GM04504 (cell line): Measurements from ENCODE around the gene CCDC182.

Source experiments
- DNase-seq: peaks from one replicate; pipeline ENCODE4 v3.0.0-alpha.2; 2012; ENCODE audit warnings: low read depth

The CCDC182 gene

GRCh38 chr17:57756951-57757350 is 11.9 kb upstream of the CCDC182 start:
- no peak for DNase-seq

DNA sequence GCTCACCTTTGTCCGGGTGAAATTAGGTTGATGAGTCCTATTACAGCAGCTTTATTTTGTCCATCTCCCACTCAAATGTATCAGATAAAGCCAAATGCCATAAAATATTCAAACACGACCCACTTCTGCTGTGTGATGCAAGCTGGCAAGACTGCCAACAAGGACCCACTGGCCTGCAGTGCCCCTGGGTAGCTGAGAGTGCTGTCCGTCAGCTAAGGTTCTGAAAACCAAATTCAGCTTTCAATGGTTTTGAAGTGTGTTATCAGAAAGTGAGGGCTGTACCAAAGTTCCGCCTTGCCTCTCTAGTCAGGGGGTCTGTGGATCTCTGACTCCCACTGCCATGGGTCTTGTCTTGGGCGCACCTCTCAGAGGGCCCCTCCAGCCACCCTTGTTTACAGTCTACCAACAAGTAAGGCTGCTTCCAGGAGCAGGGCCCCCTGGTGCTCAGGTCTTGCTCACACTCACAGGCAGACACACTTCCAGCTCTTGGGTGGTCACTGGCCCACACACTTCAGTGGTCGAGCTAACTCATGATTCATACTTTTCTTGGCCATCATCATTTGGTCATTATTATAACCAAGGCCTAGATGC is 10.5 kb upstream of the CCDC182 start:
- no peak for DNase-seq

DNA sequence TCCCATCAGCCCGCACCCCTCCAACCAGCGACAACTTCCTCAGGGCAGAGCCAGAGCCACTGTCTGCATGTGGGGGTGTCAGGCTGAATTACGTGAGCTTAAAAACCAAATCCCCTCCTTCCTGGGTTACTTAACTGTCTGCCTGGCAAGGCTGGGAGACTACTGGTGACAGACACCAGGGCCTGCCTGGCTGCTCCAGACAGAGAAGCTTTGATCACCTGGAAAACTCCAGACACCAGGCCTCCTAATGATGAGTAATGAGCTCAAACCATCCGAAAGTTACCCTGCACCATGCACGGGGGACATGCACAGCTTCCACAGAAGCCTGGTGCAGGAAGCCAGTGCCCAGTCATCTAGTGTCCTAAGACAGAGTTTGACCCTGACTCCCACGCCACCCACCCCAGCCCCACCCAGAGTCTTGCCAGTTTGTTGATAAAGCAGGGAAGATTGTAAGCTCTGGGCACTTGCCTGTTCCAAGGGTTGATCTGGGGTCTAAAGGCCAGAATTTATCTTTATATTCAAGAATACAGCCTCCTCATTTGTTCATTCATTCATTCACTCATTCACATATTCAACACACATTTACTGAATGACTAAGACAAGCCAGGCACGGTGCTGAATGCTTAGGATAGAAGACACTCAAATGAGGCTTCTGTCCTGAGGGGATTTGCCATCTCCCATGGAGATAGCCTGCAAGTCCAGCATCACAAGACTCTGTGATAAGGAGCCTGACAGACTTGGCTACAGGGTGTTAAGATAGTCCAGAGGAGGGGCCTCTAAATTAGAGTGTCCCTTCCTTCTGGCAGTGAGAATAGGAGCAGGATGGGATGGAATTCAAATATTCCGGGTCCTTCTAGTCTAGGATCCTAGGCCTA is 7.2 kb upstream of the CCDC182 start:
- DNase-seq, result no peak

DNA sequence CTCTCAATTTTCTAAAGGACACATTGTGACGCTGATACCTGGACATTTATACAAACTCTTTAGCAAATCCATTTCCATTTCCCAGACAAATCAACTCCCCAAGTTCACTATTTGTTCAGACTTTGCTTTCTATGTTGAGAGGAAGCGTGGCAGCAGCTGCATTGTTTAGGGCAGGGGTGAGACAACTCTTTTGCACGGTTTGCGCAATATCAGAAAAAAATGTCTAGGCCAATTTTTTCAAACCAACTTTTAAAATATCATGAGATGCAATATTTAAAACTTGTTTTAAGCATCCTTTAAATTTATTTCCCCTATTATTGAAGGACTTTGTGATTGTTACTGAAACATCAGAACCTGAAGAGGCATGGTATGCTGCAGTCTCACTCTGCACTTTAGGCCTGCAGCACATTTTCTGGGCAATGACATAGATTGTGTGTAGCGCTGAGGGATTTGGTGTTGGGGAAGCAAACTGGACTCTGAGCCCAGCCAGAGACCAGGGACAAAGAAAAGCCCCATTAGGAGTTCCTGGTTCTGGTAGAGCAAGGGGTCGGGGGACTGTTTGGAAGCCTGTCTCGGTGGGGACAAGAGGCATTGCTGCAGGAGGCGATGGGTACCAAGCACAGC is 6.4 kb upstream of the CCDC182 start:
- DNase-seq, result no peak

- no peak for DNase-seq
Measured at GRCh38 chr17:57750895-57751294, 5.8 kb upstream of the CCDC182 start.

- DNase-seq, result no peak
Measured at GRCh38 chr17:57750109-57750871, 5.2 kb upstream of the CCDC182 start.

DNA sequence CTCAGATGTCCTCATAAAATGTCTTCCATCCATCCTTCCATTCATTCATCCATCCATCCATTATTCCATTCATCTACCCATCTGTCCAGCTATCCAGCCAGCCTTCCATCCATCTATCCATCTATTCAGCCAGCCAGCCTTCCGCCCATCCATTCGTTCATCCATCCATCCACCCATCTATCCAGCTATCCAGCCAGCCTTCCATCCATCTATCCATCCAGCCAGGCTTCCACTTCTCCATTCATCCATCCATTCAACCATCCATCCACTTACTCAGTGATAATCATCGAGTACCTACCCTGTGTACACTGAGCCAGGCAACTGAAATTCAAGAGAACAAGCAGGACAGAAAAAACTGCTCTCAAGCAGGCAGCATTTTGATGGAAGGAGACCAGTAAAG is 4.6 kb upstream of the CCDC182 start:
- no peak for DNase-seq

- peak; percentile 16 for DNase-seq
Measured at GRCh38 chr17:57747221-57748017, 2.3 kb upstream of the CCDC182 start.

GRCh38 chr17:57746221-57746620 is 1.1 kb upstream of the CCDC182 start:
- no peak for DNase-seq

- DNase-seq, result no peak
Measured at GRCh38 chr17:57744195-57745170, 616 bp downstream of the CCDC182 start.

DNA sequence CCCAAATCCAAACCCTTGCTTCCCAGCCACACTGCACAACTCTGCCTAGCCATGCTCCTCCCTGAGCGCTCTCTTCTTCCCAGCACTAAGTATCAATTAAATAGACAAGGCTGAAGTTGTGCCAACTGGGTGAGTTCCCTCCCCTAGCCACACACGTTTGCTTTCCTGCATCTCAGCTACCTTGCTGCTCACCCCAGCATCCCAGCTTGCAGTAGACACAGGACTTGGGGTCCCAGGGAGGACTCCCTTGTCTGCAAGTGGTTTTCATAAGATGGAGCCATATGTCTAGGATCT is 4.9 kb downstream of the CCDC182 start:
- DNase-seq, result no peak

DNA sequence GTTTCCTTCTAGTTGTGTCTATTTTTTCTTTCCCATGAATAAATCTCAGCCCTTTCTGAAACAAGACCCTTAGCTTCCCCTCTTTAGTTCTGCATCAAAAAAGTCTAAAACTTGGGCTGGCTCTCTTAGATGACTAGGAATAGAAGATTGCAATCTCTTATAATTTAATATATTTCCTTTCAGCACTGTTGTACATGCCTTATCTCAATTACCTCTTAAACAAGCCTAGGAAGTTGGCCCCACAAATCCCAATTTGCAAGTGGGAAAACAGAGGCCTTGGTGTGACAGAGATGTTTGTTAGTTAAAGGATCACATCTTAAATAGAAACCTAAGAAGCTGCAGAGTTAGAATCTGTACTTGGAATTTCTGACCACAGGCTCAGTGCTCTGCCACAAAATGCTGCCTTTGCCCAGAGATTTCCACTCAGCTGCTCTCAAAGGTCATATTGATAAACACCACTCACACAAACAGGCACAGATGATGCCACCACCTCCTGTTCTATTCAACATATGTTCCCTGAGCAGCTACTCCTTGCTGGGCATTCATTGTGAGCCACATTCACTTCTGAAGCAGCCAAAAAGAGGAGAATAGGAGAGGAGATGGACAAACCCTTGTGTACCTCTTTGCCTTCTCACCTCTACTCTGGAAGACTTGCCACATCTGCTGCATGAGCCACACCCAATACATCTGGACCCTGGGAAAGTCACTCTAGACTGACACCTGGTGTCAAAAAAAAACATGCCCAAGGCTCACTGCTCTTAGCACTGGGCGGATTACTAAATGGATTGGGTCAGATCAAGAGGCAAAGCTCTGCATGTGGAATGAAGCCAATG is 5.5 kb downstream of the CCDC182 start:
- no peak for DNase-seq

GRCh38 chr17:57737450-57737849 is 7.6 kb downstream of the CCDC182 start:
- DNase-seq, result no peak

DNA sequence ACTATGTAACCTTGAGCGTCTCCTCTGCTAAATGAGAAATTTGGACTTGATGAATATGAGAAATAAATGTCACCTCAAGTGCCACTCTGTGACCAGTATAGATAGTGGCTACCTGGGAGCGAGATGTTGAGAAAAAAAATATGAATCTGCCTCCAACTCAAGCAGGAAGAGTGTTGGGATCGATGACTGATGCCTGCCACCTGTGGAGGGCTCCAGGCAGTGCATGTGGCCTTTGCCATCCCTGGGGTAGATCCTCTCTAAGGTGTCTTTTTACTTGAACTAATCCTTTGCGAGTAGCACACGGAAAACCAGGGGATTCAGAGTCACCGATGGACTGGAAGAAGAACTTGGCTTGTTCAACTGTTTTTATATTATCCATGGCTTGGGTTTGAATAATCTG is 9.4 kb downstream of the CCDC182 start:
- DNase-seq, result no peak

- no peak for DNase-seq
Measured at GRCh38 chr17:57735230-57735629, 9.9 kb downstream of the CCDC182 start.

GRCh38 chr17:57733085-57733484 is 12.0 kb downstream of the CCDC182 start:
- DNase-seq, result no peak

DNA sequence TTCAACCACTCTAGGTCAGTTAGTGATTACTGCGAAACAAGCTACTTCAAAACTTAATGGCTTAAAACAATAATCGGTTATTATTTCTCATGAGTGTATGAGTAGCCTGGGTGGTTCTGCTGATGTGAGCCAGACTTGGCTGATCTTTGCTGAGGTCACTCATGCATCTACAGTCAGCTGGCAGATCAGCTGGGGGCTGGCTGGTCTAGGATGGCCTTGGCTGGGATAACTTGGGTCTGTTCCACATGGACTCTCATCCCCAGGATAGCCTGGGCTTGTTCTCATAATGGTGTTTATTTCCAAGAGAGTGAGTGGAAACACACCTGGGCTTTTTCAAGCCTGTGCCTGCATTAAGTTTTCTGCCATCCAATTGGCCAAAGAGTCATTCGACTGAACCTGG is 13.0 kb downstream of the CCDC182 start:
- no peak for DNase-seq

DNA sequence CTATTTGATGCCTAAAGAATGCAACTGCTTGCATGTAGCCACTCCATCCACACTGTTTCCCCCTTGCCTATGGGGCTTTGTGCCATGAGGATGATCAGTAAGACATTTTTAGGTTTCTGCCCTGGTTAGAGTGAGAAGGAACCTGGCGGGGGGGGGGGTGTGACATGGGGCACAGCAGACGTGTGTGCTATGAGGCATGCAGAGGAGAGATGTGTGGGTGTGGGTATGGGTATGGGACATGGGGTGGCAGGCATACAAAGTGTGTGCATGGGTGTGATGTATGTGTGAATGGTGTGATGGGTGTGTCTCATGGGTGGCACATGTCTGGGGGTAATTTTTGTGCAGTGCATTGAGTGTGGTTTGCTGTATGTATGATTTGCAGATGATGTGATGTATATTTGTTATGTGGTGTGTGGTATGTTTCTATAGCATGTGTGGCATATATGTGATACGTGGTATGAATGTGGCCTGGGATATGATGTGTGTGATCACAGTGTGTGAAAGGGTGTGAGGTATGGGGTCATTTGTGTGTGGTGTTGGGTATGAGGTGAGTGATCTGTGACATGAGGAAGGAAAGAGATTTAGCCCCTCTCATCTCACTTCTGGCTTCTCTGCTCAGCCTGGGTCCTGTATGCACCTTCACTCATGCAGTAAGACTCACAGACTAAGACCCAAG is 14.9 kb downstream of the CCDC182 start:
- no peak for DNase-seq

DNA sequence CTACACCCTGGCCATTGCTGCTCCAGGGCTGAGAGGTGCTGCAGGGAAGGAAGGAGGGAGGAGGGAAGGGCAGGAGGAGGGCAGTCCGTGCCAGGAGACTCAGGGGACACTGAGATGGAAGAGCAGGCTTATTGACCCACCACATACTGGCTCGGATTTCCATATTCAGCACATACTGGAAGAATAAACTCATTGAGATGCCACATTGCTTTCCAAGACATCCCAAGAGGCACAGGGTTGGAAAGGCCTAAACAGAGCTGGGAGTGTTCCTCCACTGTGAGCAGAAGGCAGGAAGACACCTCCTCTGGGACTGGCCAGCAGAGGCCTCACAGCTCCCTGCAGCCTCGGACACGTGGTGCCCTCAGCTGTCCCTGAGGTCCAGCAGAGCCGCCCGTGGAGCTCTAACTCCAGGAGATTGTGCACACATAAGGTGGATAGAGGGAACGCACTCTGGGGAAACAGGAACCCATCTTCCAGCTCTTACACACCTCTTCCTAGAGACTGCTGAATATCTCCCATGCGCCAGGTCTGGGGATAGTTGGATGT is 17.4 kb downstream of the CCDC182 start:
- no peak for DNase-seq
